OCI-M2 (cell line): Measurements from ENCODE around the gene FLVCR2.

Source experiments
- DNase-seq: peaks from one replicate; lab custom pipeline; 2025; ENCODE audit not compliant: unreplicated experiment; lab: John Stamatoyannopoulos, UW

Gene FLVCR2

GRCh38 chr14:75553761-75554364, 24.6 kb upstream of the FLVCR2 start:
- DNase-seq = no peak

GRCh38 chr14:75554482-75554881, 23.9 kb upstream of the FLVCR2 start:
- DNase-seq = no peak

GRCh38 chr14:75558440-75558839, 20.0 kb upstream of the FLVCR2 start:
- no peak for DNase-seq

GRCh38 chr14:75559045-75559444, 19.4 kb upstream of the FLVCR2 start:
- no peak for DNase-seq

GRCh38 chr14:75559451-75560222, 18.8 kb upstream of the FLVCR2 start:
- no peak for DNase-seq

GRCh38 chr14:75561013-75561432, 17.4 kb upstream of the FLVCR2 start:
- peak; percentile 7 for DNase-seq

- no peak for DNase-seq
Measured at GRCh38 chr14:75562089-75562488, 16.3 kb upstream of the FLVCR2 start.

GRCh38 chr14:75562489-75562888, 15.9 kb upstream of the FLVCR2 start:
- DNase-seq = no peak

GRCh38 chr14:75563931-75564330, 14.5 kb upstream of the FLVCR2 start:
- DNase-seq = no peak

- no peak for DNase-seq
Measured at GRCh38 chr14:75565056-75565455, 13.4 kb upstream of the FLVCR2 start.

- no peak for DNase-seq
Measured at GRCh38 chr14:75566321-75566720, 12.1 kb upstream of the FLVCR2 start.

- DNase-seq = no peak
Measured at GRCh38 chr14:75566752-75567151, 11.7 kb upstream of the FLVCR2 start.

- no peak for DNase-seq
Measured at GRCh38 chr14:75568140-75568539, 10.3 kb upstream of the FLVCR2 start.

- DNase-seq = no peak
Measured at GRCh38 chr14:75568791-75569190, 9.6 kb upstream of the FLVCR2 start.

- DNase-seq = no peak
Measured at GRCh38 chr14:75570797-75571196, 7.6 kb upstream of the FLVCR2 start.

GRCh38 chr14:75572104-75572503, 6.3 kb upstream of the FLVCR2 start:
- DNase-seq = no peak

- no peak for DNase-seq
Measured at GRCh38 chr14:75577090-75577489, 1.3 kb upstream of the FLVCR2 start.

- peak; percentile 38 for DNase-seq
Measured at GRCh38 chr14:75577729-75578101, 705 bp upstream of the FLVCR2 start.

- DNase-seq = no peak
Measured at GRCh38 chr14:75578786-75579337, 442 bp downstream of the FLVCR2 start.

GRCh38 chr14:75579338-75579864, 981 bp downstream of the FLVCR2 start:
- no peak for DNase-seq

- DNase-seq = no peak
Measured at GRCh38 chr14:75579882-75580281, 1.5 kb downstream of the FLVCR2 start.

- DNase-seq = no peak
Measured at GRCh38 chr14:75587388-75587787, 9.0 kb downstream of the FLVCR2 start.
